ENCODE results near the gene PCNT. TPM values are rescaled to one million over a fixed set of nuclear protein-coding genes. Genes with fewer than 3 reads are reported as not detected.
"Not testable (repeated sequence)": the region's sequence is repeated elsewhere in the genome, so short reads cannot be mapped to it uniquely, and the experiment has no call there.

The PCNT gene
- total RNA-seq, 1 donor from 2014 or later = 15.9 TPM

- no peak for DNase-seq (ENCODE audit: low spot score)
These were observed 101.1 kb downstream of the PCNT start for GRCh38 chr21:46425041-46425440.

- no peak for DNase-seq (ENCODE audit: low spot score)
These were observed 101.6 kb downstream of the PCNT start for GRCh38 chr21:46425571-46425970.

GRCh38 chr21:46426313-46427046, 102.5 kb downstream of the PCNT start:
- DNase-seq (ENCODE audit: low spot score) = no peak

- DNase-seq (ENCODE audit: low spot score) = no peak
These were observed 103.6 kb downstream of the PCNT start for GRCh38 chr21:46427516-46427915.

- DNase-seq (ENCODE audit: low spot score) = no peak
These were observed 104.3 kb downstream of the PCNT start for GRCh38 chr21:46428286-46428685.

GRCh38 chr21:46428987-46429710, 105.2 kb downstream of the PCNT start:
- DNase-seq (ENCODE audit: low spot score) = no peak

- no peak for DNase-seq (ENCODE audit: low spot score)
These were observed 106.1 kb downstream of the PCNT start for GRCh38 chr21:46429754-46430681.

- no peak for DNase-seq (ENCODE audit: low spot score)
These were observed 107.5 kb downstream of the PCNT start for GRCh38 chr21:46431448-46431847.

GRCh38 chr21:46431884-46432488, 108.0 kb downstream of the PCNT start:
- no peak for DNase-seq (ENCODE audit: low spot score)

- not testable (repeated sequence) for DNase-seq (ENCODE audit: low spot score)
These were observed 109.2 kb downstream of the PCNT start for GRCh38 chr21:46433116-46433515.

- DNase-seq (ENCODE audit: low spot score) = no peak
These were observed 110.5 kb downstream of the PCNT start for GRCh38 chr21:46434322-46434958.

GRCh38 chr21:46435786-46436227, 111.9 kb downstream of the PCNT start:
- DNase-seq (ENCODE audit: low spot score) = no peak

GRCh38 chr21:46436621-46437020, 112.7 kb downstream of the PCNT start:
- no peak for DNase-seq (ENCODE audit: low spot score)

- no peak for DNase-seq (ENCODE audit: low spot score)
These were observed 113.1 kb downstream of the PCNT start for GRCh38 chr21:46437096-46437498.

GRCh38 chr21:46437511-46437910, 113.6 kb downstream of the PCNT start:
- DNase-seq (ENCODE audit: low spot score) = no peak

- DNase-seq (ENCODE audit: low spot score) = no peak
These were observed 114.3 kb downstream of the PCNT start for GRCh38 chr21:46438241-46438640.

- DNase-seq (ENCODE audit: low spot score) = no peak
These were observed 116.0 kb downstream of the PCNT start for GRCh38 chr21:46439906-46440305.

GRCh38 chr21:46441331-46441730, 117.4 kb downstream of the PCNT start:
- DNase-seq (ENCODE audit: low spot score) = no peak

GRCh38 chr21:46441961-46442498, 118.1 kb downstream of the PCNT start:
- no peak for DNase-seq (ENCODE audit: low spot score)

- no peak for DNase-seq (ENCODE audit: low spot score)
These were observed 119.0 kb downstream of the PCNT start for GRCh38 chr21:46442938-46443337.

- DNase-seq (ENCODE audit: low spot score) = no peak
These were observed 120.0 kb downstream of the PCNT start for GRCh38 chr21:46443910-46444309.

All from umbilical cord (tissue), 2 donors.